GM21717 (cell line): ENCODE measurements around the gene MOV10L1.

Experiments used
- ATAC-seq: cut with Tn5 transposase; IDR thresholded peaks from one replicate; pipeline ENCODE4 v1.9.1; 2021; ENCODE audit warnings: mild to moderate bottlenecking, moderate library complexity; ENCODE audit not compliant: unreplicated experiment

MOV10L1 gene

DNA sequence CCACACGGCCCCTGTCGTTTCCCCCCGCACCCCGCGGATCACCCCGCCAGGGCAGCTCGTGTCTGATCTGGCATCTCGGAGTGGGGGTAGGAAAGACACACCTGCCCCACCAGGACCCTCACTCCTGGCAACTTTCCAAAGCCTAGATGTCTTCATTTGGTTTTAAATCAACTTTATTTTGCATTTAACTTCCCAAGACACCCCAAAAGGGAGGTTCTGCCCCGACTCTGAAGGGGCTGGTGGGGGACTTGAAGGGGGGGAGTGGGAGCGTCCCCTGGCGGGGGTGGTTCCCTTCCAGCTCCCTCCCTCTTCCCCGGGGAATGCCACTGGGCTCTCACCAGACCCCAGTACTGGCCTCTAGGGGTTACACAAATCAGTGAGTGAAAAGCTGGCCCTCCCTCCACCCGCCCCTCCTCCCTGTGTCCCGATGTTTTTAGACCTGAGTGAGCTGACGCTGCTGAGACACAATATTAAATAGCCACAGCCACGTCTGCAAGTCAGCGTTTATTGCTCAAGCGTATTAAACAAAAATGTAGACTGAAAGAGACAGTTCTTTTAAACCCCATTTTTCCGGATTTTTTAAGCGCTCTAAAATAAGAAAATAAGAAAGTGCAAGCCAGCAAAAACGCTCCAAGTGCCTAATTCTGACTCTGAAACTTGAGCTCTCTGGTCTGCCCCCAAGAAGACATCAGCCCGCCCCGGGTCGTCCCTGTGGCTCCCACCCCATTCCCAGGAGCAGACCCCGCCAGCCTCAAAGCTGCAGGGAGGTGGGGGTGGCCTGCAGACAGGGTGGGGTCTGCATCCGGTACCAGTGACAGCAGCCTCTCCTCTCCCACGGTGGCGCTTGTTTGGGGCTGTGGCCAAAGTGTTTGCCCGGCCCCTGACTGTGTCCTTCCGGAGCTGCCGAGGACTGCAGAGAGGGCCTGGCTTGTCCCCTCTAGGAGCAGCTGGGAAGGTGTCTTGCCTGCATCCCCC lies 30.6 kb upstream of the MOV10L1 start:
- no peak for ATAC-seq

DNA sequence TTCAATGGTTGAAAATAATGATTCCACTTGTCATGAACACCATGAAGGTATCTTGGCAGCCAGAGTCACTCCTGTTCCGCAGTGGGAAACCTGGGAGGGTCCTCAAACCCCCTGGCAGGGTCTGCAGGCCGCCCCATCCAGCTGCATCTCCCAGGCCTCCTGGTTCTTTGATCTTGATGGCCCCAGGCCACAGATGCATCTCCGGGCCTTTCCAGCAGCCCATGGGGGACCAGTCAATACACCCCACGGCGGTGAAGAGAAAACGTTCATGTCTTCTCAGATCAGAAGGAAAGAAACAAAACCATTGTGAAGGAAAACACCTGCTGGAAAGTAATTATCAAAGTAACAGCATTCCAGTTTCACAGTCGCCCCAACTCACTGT lies 29.9 kb upstream of the MOV10L1 start:
- no peak for ATAC-seq

DNA sequence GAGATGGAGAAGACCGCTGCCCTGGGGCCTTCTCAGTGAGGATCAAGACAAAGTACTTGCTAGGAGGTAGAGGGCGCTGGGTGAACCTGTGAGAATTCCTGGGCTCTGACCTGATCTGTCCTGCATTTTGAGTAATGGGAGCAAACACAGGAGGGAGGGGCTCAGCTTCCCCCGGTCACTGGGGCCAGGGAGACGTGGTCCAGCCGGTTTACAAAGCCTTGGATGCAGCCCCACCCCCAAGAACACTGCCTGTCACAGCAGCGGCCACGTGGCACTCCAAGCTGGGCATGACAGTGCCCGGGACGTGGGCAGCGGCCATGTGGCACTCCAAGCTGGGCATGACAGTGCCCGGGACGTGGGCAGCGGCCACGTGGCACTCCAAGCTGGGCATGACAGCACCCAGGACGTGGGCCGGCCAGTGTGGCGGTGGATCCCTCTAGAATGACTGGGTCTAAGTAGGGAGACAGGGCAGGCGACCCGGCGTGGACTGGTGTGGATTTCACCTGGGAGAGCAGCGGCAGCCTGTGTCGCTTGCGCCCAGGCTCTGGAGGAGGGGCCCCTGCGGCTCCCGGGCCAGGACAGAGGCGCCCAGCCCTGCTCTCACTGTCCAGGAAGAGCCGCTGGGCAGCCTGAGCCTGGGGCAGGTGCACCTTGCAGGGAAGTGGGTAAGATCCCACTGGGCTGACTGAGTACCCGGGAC lies 29.2 kb upstream of the MOV10L1 start:
- no peak for ATAC-seq

- ATAC-seq = no peak
Measured at GRCh38 chr22:50061141-50061823, 28.5 kb upstream of the MOV10L1 start.

GRCh38 chr22:50061824-50062355 lies 27.9 kb upstream of the MOV10L1 start:
- ATAC-seq = no peak

DNA sequence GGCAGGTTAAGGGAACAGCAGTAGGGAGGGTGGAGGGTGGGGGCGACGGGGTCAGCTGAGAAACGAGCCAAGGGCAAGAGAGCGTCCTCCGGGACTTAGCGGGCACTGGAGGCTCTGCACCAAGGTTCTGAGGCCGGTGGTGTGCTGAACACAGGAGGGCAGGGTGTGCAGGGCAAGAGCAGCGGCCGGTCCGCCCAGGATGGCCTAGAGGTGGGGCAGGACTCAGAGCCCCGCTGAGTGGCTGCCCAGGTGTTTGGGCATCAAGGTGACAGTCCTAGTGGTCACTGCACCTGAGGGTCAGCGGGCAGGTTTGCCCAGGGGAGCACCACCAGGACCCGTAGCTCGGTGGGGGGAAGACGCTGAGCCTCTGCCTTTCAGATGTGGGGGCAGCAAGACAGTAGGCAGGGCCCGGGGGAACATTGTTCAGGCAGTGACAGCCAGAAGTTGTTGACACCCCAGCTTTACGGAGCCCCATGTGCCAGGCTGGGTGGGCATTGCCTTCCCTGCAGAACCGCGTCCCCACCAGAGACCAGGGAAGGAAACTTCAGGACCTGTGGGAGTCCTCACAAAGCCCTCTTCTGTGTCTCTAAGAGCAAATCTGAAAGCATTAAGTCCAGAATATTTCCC lies 27.2 kb upstream of the MOV10L1 start:
- no peak for ATAC-seq

DNA sequence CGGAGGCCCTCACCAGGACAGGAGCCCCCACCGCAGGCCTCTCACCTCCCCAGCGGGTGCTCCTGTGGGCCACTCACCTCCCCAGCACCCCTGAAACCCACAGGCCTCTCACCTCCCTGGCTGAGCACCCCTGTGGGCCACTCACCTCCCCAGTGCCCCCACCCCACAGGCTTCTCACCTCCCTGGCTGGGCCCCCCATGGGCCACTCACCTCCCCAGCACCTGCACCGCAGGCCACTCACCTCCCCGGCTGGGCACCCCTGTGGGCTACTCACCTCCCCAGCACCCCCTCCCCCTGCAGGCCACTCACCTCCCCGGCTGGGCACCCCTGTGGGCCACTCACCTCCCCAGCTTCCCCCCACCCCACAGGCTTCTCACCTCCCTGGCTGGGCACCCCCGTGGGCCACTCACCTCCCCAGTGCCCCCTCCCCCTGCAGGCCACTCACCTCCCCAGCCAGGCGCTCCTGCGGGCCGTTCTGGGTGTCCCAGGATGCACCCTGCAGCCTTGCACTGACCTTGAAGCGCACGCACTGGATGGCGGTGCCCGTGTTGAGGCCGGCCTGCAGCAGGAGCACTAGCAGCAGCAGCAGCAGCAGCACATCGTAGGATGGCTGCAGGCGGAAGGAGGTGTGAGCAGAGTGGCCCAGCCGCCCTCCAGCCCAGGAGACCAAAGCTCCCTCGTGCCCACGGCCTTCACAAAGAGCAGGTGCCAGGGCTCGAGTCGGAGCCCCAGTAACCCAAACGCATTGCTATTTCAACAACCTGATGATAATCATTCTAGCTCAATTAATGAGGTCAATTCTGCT lies 26.0 kb upstream of the MOV10L1 start:
- ATAC-seq = no peak

DNA sequence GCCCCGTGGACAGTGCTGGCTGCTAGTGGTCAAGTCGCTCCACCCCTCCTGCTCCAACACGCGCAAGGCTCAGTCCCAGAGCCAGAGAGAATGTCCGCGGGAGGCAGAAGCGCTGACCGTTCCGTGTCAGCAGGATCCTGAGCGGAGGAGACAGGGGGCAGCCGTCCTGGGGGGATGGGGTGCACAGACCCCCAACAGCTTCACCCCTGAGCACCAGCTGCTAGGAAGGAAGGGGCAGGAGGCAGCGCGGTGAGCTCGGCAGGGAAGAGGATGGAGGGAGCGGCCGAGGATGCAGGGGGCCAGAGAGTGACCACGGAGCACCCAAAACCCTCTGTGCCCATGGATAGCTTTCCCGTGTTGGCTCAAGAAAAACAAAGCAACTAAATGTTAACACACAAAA lies 25.4 kb upstream of the MOV10L1 start:
- ATAC-seq = no peak

DNA sequence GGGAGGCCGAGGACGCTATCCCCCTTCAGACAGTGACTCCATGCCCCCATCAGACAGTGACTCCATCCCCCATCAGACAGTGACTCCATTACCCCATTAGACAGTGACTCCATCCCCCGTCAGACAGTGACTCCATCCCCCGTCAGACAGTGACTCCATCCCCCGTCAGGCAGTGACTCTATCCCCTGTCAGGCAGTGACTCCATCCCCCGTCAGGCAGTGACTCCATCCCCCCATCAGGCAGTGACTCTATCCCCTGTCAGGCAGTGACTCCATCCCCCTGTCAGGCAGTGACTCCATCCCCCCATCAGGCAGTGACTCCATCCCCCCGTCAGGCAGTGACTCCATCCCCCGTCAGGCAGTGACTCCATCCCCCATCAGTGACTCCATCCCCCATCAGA lies 22.6 kb upstream of the MOV10L1 start:
- no peak for ATAC-seq

GRCh38 chr22:50068096-50068495 lies 21.7 kb upstream of the MOV10L1 start:
- ATAC-seq = no peak

GRCh38 chr22:50070366-50070765 lies 19.4 kb upstream of the MOV10L1 start:
- no peak for ATAC-seq

DNA sequence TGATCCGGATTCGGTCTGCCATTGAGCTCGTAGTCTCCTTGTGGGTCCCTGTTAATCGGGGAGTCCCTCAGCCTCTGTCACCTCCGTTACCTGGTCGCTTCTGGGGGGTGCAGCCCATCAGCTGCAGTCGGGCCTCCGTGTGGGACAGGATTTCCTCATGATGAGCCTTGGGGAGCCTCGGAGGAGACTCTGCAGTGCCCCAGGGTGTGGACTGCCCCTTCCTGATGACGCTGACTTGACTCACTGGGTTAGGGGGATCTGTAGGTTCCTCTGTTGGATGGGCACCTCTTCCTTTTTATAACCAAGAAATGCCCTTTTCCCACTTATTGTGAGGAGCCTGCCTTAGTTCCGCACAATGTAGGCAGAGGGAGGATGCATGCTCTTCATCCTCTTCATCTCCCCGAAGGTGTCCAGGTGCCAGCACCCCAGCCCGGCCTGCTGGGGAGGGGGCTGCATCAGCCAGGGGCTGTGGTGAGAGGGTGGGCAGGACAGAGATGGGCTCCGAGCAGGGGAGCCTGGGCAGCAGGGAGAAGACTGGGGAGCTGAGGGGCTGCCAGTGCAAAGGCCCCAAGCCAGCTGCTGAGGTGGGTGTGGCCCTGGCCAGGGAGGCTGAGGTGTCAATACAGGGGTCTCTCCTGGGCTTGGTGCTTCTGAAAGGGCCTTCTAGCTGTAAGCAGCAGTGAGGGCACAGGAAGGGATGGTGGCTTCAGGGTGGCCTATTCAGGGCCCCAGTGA lies 18.2 kb upstream of the MOV10L1 start:
- ATAC-seq = no peak

- no peak for ATAC-seq
Measured at GRCh38 chr22:50072167-50072555, 17.6 kb upstream of the MOV10L1 start.

- ATAC-seq = no peak
Measured at GRCh38 chr22:50072714-50073538, 16.9 kb upstream of the MOV10L1 start.

- ATAC-seq = no peak
Measured at GRCh38 chr22:50074056-50074455, 15.8 kb upstream of the MOV10L1 start.

- ATAC-seq = no peak
Measured at GRCh38 chr22:50074551-50075530, 15.0 kb upstream of the MOV10L1 start.
